H1 (cell line): ENCODE results near the gene SIMC1.

Experiments
- ATF2 ChIP-seq: IDR thresholded peaks from 2 replicates; pipeline ENCODE4 v1.6.1; 2012; ENCODE audit warnings: low read length, inconsistent platforms
- BRCA1 ChIP-seq: IDR thresholded peaks from 2 replicates; pipeline ENCODE4 v1.6.1; 2012; ENCODE audit warnings: low read depth, low read length, improper control_type of control experiment
- CEBPB ChIP-seq: IDR thresholded peaks from 2 replicates; pipeline ENCODE4 v1.6.1; 2012; ENCODE audit warnings: low read depth, low read length
- CHD1 ChIP-seq: IDR thresholded peaks from 2 replicates; pipeline ENCODE4 v1.6.1; 2012; ENCODE audit warnings: low read depth, low read length, improper control_type of control experiment
- CTCF ChIP-seq, 3 experiments: IDR thresholded peaks; 1 replicate in 2 of 3; 2 replicates in 1 of 3; pipeline versions ENCODE4 v1.5.1 to v1.6.1; 2011; ENCODE audit warnings: low read length in 3 of 3, mild to moderate bottlenecking in 3 of 3, inconsistent platforms in 2 of 3, low read depth in 1 of 3, moderate library complexity in 1 of 3; ENCODE audit not compliant: insufficient read depth in 1 of 3; ENCODE audit errors: control extremely low read depth in 1 of 3
- KDM5A ChIP-seq: fragments of 200-600 bp; IDR thresholded peaks from 2 replicates; pipeline ENCODE4 v1.7.1; 2012; ENCODE audit warnings: mild to moderate bottlenecking, low read length, inconsistent platforms, mixed read lengths
- MAX ChIP-seq: IDR thresholded peaks from 2 replicates; pipeline ENCODE4 v1.6.1; 2012; ENCODE audit warnings: inconsistent platforms
- POLR2A ChIP-seq, 2 experiments: IDR thresholded peaks; 1 replicate in 1 of 2; 2 replicates in 1 of 2; pipeline ENCODE4 v1.6.1; 2011; ENCODE audit warnings: low read depth in 2 of 2, low read length in 2 of 2, mild to moderate bottlenecking in 2 of 2; ENCODE audit errors: control extremely low read depth in 1 of 2
- SIN3A ChIP-seq, 2 experiments: IDR thresholded peaks in 1 of 2; conservative IDR thresholded peaks in 1 of 2; 2 replicates each; pipeline ENCODE4 v1.6.1; 2011 to 2012; ENCODE audit warnings: low read length in 2 of 2, improper control_type of control experiment in 1 of 2, low read depth in 1 of 2, mild to moderate bottlenecking in 1 of 2
- SUZ12 ChIP-seq: fragments of 200-600 bp; sonication (generic); IDR thresholded peaks from 2 replicates; pipeline ENCODE4 v1.6.1; 2012; ENCODE audit warnings: mild to moderate bottlenecking, inconsistent platforms, low read length, moderate library complexity, mixed read lengths
- YY1 ChIP-seq: IDR thresholded peaks from 2 replicates; pipeline ENCODE4 v1.6.1; 2011; ENCODE audit warnings: low read depth, mild to moderate bottlenecking, low read length

GRCh38 chr5:176387384-176387925 lies 149.2 kb downstream of the SIMC1 start:
- TF ChIP-seq KDM5A (no peak), CTCF (IDR thresholded peaks at IDR 0.05; ENCODE audit: control extremely low read depth in 1 of 3, insufficient read depth in 1 of 3, low read depth in 1 of 3, low read length in 3 of 3) (no peak), POLR2A (IDR thresholded peaks at IDR 0.05; ENCODE audit: control extremely low read depth in 1 of 2, low read depth in 2 of 2, low read length in 2 of 2) (no peak), MAX (no peak), YY1 (no peak), SUZ12 (no peak), CHD1 (no peak), BRCA1 (no peak), ATF2 (no peak), SIN3A (conservative IDR thresholded peaks at IDR 0.05 in 1 of 2, IDR thresholded peaks at IDR 0.05 in 1 of 2; ENCODE audit: low read depth in 1 of 2, low read length in 2 of 2) (no peak), CEBPB (no peak)
